BE2C (cell line): ENCODE data around the gene CRYGD.

Experiments used
- DNase-seq: peaks from one replicate; pipeline ENCODE4 v3.0.0-alpha.2; 2020
- H3K27me3 ChIP-seq: fragments of 250-450 bp; sonication (Bioruptor Pico); 2 replicates; pipeline ENCODE4 v1.5.1; 2020; ENCODE audit warnings: mild to moderate bottlenecking
- H3K36me3 ChIP-seq: fragments of 250-450 bp; sonication (Bioruptor Pico); 2 replicates; pipeline ENCODE4 v1.5.1; 2020; ENCODE audit warnings: mild to moderate bottlenecking
- H3K4me1 ChIP-seq: fragments of 250-450 bp; sonication (Bioruptor Pico); 2 replicates; pipeline ENCODE4 v1.5.1; 2020
- H3K4me3 ChIP-seq: 2 replicates; pipeline ENCODE4 v1.5.1; 2011; ENCODE audit warnings: low read depth, low read length
- H3K9me3 ChIP-seq: fragments of 250-450 bp; sonication (Bioruptor Pico); 2 replicates; pipeline ENCODE4 v1.5.1; 2020
- TF ChIP-seq, protein P1 (sequence below): IDR thresholded peaks from 2 replicates; pipeline ENCODE4 v1.5.1; 2012; ENCODE audit warnings: mild to moderate bottlenecking, low read depth, low read length

The CRYGD gene

DNA sequence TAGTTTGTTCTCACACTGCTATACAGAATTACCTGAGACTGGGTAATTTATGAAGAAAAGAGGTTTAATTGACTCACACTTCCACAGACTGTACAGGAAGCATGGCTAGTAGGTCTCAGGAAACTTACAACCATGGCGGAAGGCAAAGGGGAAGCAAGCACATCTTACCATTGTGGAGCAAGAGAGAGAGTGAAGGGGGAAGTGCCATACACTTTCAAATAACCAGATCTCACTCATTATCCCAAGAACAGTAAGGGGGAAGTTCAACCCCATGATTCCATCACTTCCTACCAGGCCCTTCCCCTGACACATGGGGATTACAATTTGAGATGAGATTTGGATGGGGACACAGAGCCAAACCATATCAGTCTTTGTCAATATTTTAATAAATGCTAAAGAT, 26.6 kb upstream of the CRYGD start:
- DNase-seq: no peak
- TF ChIP-seq, protein P1, sequence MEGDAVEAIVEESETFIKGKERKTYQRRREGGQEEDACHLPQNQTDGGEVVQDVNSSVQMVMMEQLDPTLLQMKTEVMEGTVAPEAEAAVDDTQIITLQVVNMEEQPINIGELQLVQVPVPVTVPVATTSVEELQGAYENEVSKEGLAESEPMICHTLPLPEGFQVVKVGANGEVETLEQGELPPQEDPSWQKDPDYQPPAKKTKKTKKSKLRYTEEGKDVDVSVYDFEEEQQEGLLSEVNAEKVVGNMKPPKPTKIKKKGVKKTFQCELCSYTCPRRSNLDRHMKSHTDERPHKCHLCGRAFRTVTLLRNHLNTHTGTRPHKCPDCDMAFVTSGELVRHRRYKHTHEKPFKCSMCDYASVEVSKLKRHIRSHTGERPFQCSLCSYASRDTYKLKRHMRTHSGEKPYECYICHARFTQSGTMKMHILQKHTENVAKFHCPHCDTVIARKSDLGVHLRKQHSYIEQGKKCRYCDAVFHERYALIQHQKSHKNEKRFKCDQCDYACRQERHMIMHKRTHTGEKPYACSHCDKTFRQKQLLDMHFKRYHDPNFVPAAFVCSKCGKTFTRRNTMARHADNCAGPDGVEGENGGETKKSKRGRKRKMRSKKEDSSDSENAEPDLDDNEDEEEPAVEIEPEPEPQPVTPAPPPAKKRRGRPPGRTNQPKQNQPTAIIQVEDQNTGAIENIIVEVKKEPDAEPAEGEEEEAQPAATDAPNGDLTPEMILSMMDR: no peak
- Histone ChIP-seq H3K4me3 (no peak overlapping the region), H3K36me3 (no peaks in the 10 kb centered on the region), H3K27me3 (no peaks in the 10 kb centered on the region), H3K4me1 (no peaks in the 10 kb centered on the region), H3K9me3 (no peaks in the 10 kb centered on the region)

DNA sequence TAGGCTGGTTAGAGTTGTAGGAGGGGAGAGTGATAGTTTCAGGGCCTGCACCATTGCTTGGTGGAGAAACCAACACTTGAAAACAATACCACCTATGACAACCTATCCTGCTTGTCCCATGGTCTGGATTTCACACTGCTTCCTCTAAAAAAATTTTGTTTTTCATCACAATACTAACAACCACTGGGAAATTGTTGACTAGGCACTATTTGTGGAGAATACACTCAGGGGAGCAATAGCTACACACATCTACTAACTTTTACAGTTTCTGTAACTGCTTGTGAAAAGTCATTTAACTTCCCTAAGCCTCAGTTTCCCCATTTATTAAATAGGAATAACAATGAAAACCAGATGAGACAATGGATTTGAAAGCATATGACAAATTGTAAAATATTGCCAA, 25.8 kb upstream of the CRYGD start:
- TF ChIP-seq, protein P1: no peak
- Histone ChIP-seq H3K4me3 (no peak overlapping the region), H3K27me3 (no peaks in the 10 kb centered on the region), H3K36me3 (no peaks in the 10 kb centered on the region), H3K4me1 (no peaks in the 10 kb centered on the region), H3K9me3 (no peaks in the 10 kb centered on the region)
- no peak for DNase-seq

DNA sequence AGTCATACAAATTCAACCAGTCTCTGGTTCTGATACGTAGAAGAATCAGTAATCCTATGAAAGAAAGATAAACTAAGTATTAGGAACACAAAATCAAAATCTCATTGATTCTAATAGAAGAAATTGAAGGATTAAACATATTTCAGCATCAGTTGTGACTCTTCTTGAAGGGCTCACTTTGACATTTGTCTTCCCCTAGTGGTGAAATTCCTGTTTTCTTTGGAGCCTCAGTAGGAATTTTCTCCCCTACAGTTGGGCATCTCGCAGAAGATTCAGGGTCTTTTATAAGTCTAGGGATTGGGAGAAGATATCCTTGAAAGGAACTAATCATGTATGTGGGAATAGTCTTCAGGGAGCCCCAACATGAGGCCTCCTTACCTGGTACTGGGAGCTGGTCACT, 24.5 kb upstream of the CRYGD start:
- TF ChIP-seq, protein P1: peak; percentile 33
- Histone ChIP-seq H3K4me1 (no peaks in the 10 kb centered on the region), H3K36me3 (no peaks in the 10 kb centered on the region), H3K27me3 (no peaks in the 10 kb centered on the region), H3K9me3 (no peaks in the 10 kb centered on the region), H3K4me3 (no peak overlapping the region)
- DNase-seq: no peak

DNA sequence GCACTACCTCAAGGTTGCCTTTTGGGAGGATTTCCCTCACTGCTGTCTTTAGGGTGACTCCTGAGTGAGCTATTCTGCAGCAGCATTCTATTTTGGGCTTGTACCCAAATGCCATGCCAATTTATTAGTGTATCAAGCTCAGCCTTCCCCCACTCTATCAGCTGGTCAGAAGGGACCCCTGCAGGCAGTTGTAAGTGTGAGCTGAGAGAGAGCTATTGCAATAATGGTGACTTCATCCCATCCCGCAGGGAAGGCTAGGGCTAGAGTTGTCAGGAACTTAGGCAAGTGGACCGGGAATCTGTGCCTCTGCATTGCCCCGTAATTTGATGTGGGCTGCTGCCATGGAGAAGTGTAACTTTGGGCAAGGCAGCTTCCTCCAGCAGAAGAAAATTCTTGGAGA, 23.4 kb upstream of the CRYGD start:
- Histone ChIP-seq H3K27me3 (no peaks in the 10 kb centered on the region), H3K4me3 (no peak overlapping the region), H3K36me3 (no peaks in the 10 kb centered on the region), H3K4me1 (peaks cover 4% of the 10 kb centered on the region), H3K9me3 (no peaks in the 10 kb centered on the region)
- TF ChIP-seq, protein P1: no peak
- DNase-seq: no peak

DNA sequence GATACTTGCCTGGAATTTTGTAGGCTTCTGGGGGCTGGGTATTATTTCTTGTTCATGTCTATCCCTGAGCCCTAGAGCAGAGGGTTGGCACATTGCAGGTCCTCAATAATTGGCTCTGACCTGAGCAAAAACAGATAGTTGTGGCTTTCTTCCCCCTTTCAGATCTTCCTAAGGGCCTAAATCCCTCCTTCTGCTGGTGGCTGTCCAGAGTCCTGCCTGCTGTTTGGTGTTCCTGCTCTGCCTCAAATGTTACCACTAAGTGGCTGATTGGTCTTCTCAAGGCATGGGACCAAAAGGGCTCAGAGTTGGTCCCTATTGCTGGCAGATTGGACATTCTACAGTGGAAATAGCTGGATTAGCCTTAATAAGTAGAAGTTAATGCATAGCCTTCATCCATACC, 22.7 kb upstream of the CRYGD start:
- Histone ChIP-seq H3K36me3 (no peaks in the 10 kb centered on the region), H3K27me3 (no peaks in the 10 kb centered on the region), H3K9me3 (no peaks in the 10 kb centered on the region), H3K4me3 (no peak overlapping the region), H3K4me1 (peaks cover 8% of the 10 kb centered on the region)
- no peak for DNase-seq
- TF ChIP-seq, protein P1: no peak

DNA sequence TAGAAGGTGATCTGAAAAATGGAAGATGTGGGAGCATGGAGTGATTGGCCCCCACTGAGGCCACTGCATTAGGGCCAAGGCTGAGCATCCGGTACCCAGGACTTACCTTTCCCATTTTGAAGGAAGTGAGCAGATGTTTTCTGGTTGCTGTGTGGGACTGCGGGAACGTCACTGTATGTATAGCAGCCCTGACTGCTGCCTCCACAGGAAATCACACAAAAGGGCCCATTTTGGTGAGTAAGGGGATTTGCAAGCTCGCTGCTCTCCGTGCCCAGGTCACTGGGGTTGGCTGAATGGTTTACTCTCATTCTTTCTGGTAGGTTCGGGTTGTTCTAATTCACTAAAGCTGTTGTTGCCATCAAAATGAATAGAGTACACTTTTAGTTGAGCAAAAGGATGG, 21.7 kb upstream of the CRYGD start, which contains the start of gene CRYGB:
Gene CRYGB (minus strand): TSS at position 153 of the 400 bp plus-strand sequence. CDS start 38 bp downstream, at position 115.
- H3K4me3 ChIP-seq: no peak within 1 kb of the TSS
- no peaks in the 10 kb centered on the region for H3K36me3 ChIP-seq
- H3K4me1 ChIP-seq: peaks cover 10% of the 10 kb centered on the region
- TF ChIP-seq, protein P1: no peak
- no peaks in the 10 kb centered on the region for H3K9me3 ChIP-seq
- no peaks in the 10 kb centered on the region for H3K27me3 ChIP-seq
- DNase-seq: no peak
